Caco-2 (cell line): ENCODE data around the gene GP1BB. TPM values are rescaled to one million over a fixed set of nuclear protein-coding genes. Genes with fewer than 3 reads are reported as not detected.

Experiments used
- BruUV-seq: library from RNA; stranded (reverse); fragments of 400-500 nt; replicated peaks from 2 replicates; lab custom pipeline; 2021; lab: Mats Ljungman, UMichigan
- CTCF ChIA-PET: fragments of 300-600 bp; sonication (Branson Sonifier 250); formaldehyde crosslinking; loops from one replicate; lab custom pipeline; 2022; ENCODE audit warnings: antibody characterized with exemption; lab: Charles Lee
- POLR2A ChIA-PET: fragments of 300-600 bp; sonication (Branson Sonifier 250); formaldehyde crosslinking; loops from one replicate; lab custom pipeline; 2022; ENCODE audit warnings: antibody characterized with exemption; lab: Charles Lee
- DNase-seq, 2 experiments: peaks; one replicate each; pipeline versions ENCODE4 v3.0.0 to v3.0.0-alpha.2; 2020 to 2022
- H3K27me3 ChIP-seq: replicated peaks from 2 replicates; pipeline ENCODE4 v1.6.0; 2011; ENCODE audit warnings: low read length; ENCODE audit not compliant: control insufficient read depth, insufficient read depth
- H3K36me3 ChIP-seq: 2 replicates; pipeline ENCODE4 v1.5.1; 2011; ENCODE audit warnings: low read length; ENCODE audit not compliant: control insufficient read depth, insufficient read depth
- H3K4me1 ChIP-seq: fragments of 250-450 bp; sonication (Bioruptor Pico); 2 replicates; pipeline ENCODE4 v1.5.1; 2020; ENCODE audit warnings: mild to moderate bottlenecking
- H3K4me3 ChIP-seq: 2 replicates; pipeline ENCODE4 v1.5.1; 2011; ENCODE audit warnings: low read depth, mild to moderate bottlenecking, control low read depth, low read length
- H3K9me3 ChIP-seq: fragments of 250-450 bp; sonication (Bioruptor Pico); 2 replicates; pipeline ENCODE4 v1.5.1; 2020; ENCODE audit warnings: mild to moderate bottlenecking, moderate library complexity
- H3K27ac Mint-ChIP-seq: one replicate; pipeline ENCODE4 v1.8.0; 2022; ENCODE audit warnings: mixed read lengths; ENCODE audit not compliant: unreplicated experiment
- H3K27me3 Mint-ChIP-seq: one replicate; pipeline ENCODE4 v1.8.0; 2022; ENCODE audit warnings: mixed read lengths; ENCODE audit not compliant: insufficient read depth, unreplicated experiment
- H3K36me3 Mint-ChIP-seq: one replicate; pipeline ENCODE4 v1.8.0; 2022; ENCODE audit warnings: mild to moderate bottlenecking, mixed read lengths; ENCODE audit not compliant: insufficient read depth, unreplicated experiment
- H3K4me1 Mint-ChIP-seq: one replicate; pipeline ENCODE4 v1.8.0; 2022; ENCODE audit warnings: low read depth, mixed read lengths; ENCODE audit not compliant: unreplicated experiment
- H3K4me3 Mint-ChIP-seq: one replicate; pipeline ENCODE4 v1.8.0; 2022; ENCODE audit warnings: mild to moderate bottlenecking, moderate library complexity, mixed read lengths; ENCODE audit not compliant: unreplicated experiment
- H3K9me3 Mint-ChIP-seq: one replicate; pipeline ENCODE4 v1.8.0; 2022; ENCODE audit warnings: mixed read lengths; ENCODE audit not compliant: unreplicated experiment
- intact Hi-C: fragments of 100-400 bp; cut with micrococcal nuclease; formaldehyde crosslinking; loops from one replicate; pipeline ENCODE4 v1.10.0; 2022; ENCODE audit not compliant: unreplicated experiment
- total RNA-seq: library from RNA; stranded (reverse); gene quantifications from 2 replicates; pipeline ENCODE4 v1.2.3, GENCODE V29; 2022
- TF ChIP-seq, protein P1 (sequence below), 2 experiments: fragments of 200-600 bp in 1 of 2; IDR thresholded peaks; 1 replicate in 1 of 2; 2 replicates in 1 of 2; pipeline versions ENCODE4 v1.5.1 to v1.8.0; 2011 to 2022; ENCODE audit warnings: antibody characterized with exemption in 1 of 2, control low read depth in 1 of 2, inconsistent platforms in 1 of 2, low read depth in 1 of 2, low read length in 1 of 2, mild to moderate bottlenecking in 1 of 2, moderate library complexity in 1 of 2; ENCODE audit not compliant: insufficient read depth in 1 of 2, severe bottlenecking in 1 of 2, unreplicated experiment in 1 of 2

GP1BB gene
- total RNA-seq, 1 experiment from 2014 or later = 1.0 TPM

DNA sequence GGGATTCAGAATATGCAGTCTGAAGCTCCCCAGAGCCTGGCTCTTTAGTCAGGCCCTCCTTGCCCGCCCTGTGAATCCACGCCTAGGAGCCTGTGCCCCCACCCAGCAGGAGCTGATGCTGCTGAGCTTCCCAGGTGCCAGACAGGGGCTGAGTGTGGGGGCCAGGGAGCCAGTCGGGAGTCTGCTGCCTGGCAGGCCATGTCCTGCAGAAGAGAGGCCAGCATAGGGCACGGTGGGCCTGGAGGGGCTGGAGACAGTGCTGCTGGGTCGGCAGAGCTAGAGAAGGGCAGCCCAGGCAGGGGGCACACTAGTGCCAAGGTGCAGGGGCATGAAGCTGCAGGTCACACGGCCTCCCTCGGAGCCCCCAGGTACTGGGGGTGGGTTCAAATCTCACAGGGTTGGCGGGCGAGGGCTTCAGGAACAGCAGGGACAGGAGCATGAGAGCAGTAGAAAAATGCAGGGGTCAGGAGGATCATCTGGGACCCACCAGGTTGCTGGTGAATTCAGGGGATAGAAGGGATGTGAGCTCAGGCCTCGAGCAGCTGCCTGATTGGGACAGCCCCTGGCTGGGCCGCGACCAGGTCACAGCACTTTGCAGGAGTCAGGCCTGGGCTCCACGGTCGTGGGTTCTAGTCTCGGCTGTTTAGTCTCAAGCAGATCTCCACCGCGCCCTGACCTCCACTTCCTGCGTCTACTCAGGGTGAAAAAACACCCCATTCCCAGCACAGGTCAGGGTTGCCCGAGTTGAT, 13.1 kb upstream of the GP1BB start:
- H3K27me3 Mint-ChIP-seq = peaks cover 6% of the 10 kb centered on the region
- POLR2A ChIA-PET = no interaction called here

DNA sequence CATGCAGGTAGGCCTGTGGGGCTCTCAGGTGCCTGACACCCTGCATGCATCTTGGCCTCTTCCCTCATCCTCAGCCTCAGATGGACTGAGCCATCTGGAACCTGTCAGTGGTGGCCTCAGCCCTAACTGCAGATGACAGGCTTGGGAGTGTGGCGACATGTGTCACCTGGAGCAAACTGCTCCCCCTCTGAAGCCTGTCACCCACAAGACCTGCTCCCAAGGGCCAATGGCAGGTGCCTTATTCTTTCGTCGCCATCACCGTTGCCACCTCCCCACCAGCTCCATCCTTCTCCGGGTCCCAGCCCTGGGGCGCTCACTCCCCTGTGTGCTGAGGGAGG, 12.6 kb upstream of the GP1BB start:
- Histone ChIP-seq H3K36me3 (no peaks in the 10 kb centered on the region), H3K4me1 (0 out of 2 replicates have a peak, but pooled peaks cover 3% of the 10 kb centered on the region), H3K4me3 (no peak overlapping the region), H3K9me3 (no peaks in the 10 kb centered on the region), H3K27me3 (no peaks in the 10 kb centered on the region)
- DNase-seq = no peak
- no peaks in the 10 kb centered on the region for H3K4me1 Mint-ChIP-seq
- CTCF ChIA-PET = no interaction called here
- peaks cover 6% of the 10 kb centered on the region for H3K27me3 Mint-ChIP-seq
- POLR2A ChIA-PET = no interaction called here
- no peaks in the 10 kb centered on the region for H3K9me3 Mint-ChIP-seq
- no peak overlapping the region for H3K27ac Mint-ChIP-seq
- H3K4me3 Mint-ChIP-seq = no peak overlapping the region
- intact Hi-C loops = loop anchor here (10.0 kb wide), 1 partner anchor 76 kb away; no protein-coding TSS in a partner anchor
- TF ChIP-seq, protein P1, sequence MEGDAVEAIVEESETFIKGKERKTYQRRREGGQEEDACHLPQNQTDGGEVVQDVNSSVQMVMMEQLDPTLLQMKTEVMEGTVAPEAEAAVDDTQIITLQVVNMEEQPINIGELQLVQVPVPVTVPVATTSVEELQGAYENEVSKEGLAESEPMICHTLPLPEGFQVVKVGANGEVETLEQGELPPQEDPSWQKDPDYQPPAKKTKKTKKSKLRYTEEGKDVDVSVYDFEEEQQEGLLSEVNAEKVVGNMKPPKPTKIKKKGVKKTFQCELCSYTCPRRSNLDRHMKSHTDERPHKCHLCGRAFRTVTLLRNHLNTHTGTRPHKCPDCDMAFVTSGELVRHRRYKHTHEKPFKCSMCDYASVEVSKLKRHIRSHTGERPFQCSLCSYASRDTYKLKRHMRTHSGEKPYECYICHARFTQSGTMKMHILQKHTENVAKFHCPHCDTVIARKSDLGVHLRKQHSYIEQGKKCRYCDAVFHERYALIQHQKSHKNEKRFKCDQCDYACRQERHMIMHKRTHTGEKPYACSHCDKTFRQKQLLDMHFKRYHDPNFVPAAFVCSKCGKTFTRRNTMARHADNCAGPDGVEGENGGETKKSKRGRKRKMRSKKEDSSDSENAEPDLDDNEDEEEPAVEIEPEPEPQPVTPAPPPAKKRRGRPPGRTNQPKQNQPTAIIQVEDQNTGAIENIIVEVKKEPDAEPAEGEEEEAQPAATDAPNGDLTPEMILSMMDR (IDR thresholded peaks at IDR 0.05; ENCODE audit: insufficient read depth in 1 of 2, low read depth in 1 of 2, low read length in 1 of 2, severe bottlenecking in 1 of 2, unreplicated experiment in 1 of 2) = no peak
- no peaks in the 10 kb centered on the region for H3K36me3 Mint-ChIP-seq
- BruUV-seq = no TSS peak

More for the DNA sequence above, 13.1 kb upstream of the GP1BB start:
- no TSS peak for BruUV-seq
- Histone ChIP-seq H3K36me3 (no peaks in the 10 kb centered on the region), H3K4me3 (no peak overlapping the region), H3K9me3 (no peaks in the 10 kb centered on the region), H3K27me3 (no peaks in the 10 kb centered on the region), H3K4me1 (0 out of 2 replicates have a peak, but pooled peaks cover 3% of the 10 kb centered on the region)
- no peaks in the 10 kb centered on the region for H3K36me3 Mint-ChIP-seq
- intact Hi-C loops = loop anchor here (10.0 kb wide), 1 partner anchor 75 kb away; no protein-coding TSS in a partner anchor
- CTCF ChIA-PET = no interaction called here
- no peak overlapping the region for H3K27ac Mint-ChIP-seq
- TF ChIP-seq, protein P1 (IDR thresholded peaks at IDR 0.05; ENCODE audit: insufficient read depth in 1 of 2, low read depth in 1 of 2, low read length in 1 of 2, severe bottlenecking in 1 of 2, unreplicated experiment in 1 of 2) = no peak
- H3K4me3 Mint-ChIP-seq = no peak overlapping the region
- no peaks in the 10 kb centered on the region for H3K4me1 Mint-ChIP-seq
- no peaks in the 10 kb centered on the region for H3K9me3 Mint-ChIP-seq
- DNase-seq = no peak

DNA sequence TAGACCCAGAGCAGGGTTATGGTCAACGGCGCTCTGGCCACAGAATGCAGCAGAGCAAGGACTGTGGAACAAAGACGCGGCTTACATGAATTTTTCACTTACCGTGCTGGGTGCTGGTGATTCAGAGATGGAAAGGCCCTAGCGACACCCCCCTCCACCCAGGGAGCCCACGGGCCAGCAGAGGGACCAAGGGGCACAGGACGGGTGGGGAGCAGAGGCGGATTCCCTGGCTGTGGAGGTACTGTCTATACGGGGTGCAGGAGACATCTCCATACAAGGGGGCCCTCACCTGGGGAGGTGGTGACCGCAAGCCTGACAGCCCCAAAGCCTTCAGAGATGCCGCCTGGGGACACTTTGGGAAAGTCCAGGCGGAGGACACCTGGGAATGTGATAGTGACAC, 10.1 kb upstream of the GP1BB start:
- TF ChIP-seq, protein P1 (IDR thresholded peaks at IDR 0.05; ENCODE audit: insufficient read depth in 1 of 2, low read depth in 1 of 2, low read length in 1 of 2, severe bottlenecking in 1 of 2, unreplicated experiment in 1 of 2) = no peak
- no TSS peak for BruUV-seq
- Mint-ChIP-seq H3K36me3 (no peaks in the 10 kb centered on the region), H3K4me1 (no peaks in the 10 kb centered on the region), H3K4me3 (peak overlapping the region; percentile 66), H3K9me3 (no peaks in the 10 kb centered on the region), H3K27ac (no peak overlapping the region), H3K27me3 (peaks cover 6% of the 10 kb centered on the region)
- POLR2A ChIA-PET = no interaction called here
- intact Hi-C loops = loop anchor here (10.0 kb wide), 1 partner anchor 78 kb away; no protein-coding TSS in a partner anchor
- H3K4me3 ChIP-seq = no peak overlapping the region
- CTCF ChIA-PET = no interaction called here
- H3K27me3 ChIP-seq = no peaks in the 10 kb centered on the region
- no peaks in the 10 kb centered on the region for H3K9me3 ChIP-seq
- peaks cover 7% of the 10 kb centered on the region; the same call in 1 of the 2 replicates for H3K4me1 ChIP-seq
- DNase-seq = no peak
- H3K36me3 ChIP-seq = no peaks in the 10 kb centered on the region
